Cardiac muscle cell (in vitro differentiated cells and primary cell): ENCODE results near the gene BCAR1. TPM values are rescaled to one million over a fixed set of nuclear protein-coding genes. Genes with fewer than 3 reads are reported as not detected.

Experiments
- DNase-seq, 2 donors: peaks; one replicate each; pipeline versions ENCODE4 v3.0.0 to v3.0.0-alpha.2; 2010 to 2017; ENCODE audit warnings: low read depth in 1 of 2, low spot score in 1 of 2
- H3K27ac ChIP-seq: fragments of 200-600 bp; sonication (generic); 2 replicates; pipeline ENCODE4 v1.5.1; 2016
- H3K27me3 ChIP-seq: fragments of 200-600 bp; sonication (generic); 2 replicates; pipeline ENCODE4 v1.6.0; 2016; ENCODE audit warnings: control low read depth
- H3K36me3 ChIP-seq: fragments of 200-600 bp; sonication (generic); 2 replicates; pipeline ENCODE4 v1.5.1; 2016; ENCODE audit warnings: control low read depth
- H3K4me1 ChIP-seq: fragments of 200-600 bp; sonication (generic); 2 replicates; pipeline ENCODE4 v1.8.1; 2017; ENCODE audit warnings: low read depth, mild to moderate bottlenecking, mixed run types
- H3K4me3 ChIP-seq: fragments of 200-600 bp; sonication (generic); 2 replicates; pipeline ENCODE4 v1.5.1; 2016; ENCODE audit warnings: mild to moderate bottlenecking
- H3K9me3 ChIP-seq: fragments of 200-600 bp; sonication (generic); 2 replicates; pipeline ENCODE4 v1.5.1; 2017; ENCODE audit warnings: low read depth, mild to moderate bottlenecking, control low read depth
- polyA plus RNA-seq: library from polyadenylated mRNA; unstranded; fragments of >200 nt; fragmentation: Nextera tagmentation; extraction: Ambion mirVana; gene quantifications from 2 replicates; pipeline ENCODE4 v1.2.1, GENCODE V29; 2016
- total RNA-seq: library from RNA; depleted of rRNA; stranded (reverse); fragments of >200 nt; gene quantifications from 2 replicates; pipeline ENCODE4 v1.2.3, GENCODE V29; 2016
- TF ChIP-seq, protein P1 (sequence below): IDR thresholded peaks from 2 replicates; pipeline ENCODE4 v1.5.1; 2012; ENCODE audit warnings: low read depth, mild to moderate bottlenecking, low read length

BCAR1 gene
- total and polyA plus RNA-seq, 2 experiments from 2014 or later: 83.7 to 121 TPM

DNA sequence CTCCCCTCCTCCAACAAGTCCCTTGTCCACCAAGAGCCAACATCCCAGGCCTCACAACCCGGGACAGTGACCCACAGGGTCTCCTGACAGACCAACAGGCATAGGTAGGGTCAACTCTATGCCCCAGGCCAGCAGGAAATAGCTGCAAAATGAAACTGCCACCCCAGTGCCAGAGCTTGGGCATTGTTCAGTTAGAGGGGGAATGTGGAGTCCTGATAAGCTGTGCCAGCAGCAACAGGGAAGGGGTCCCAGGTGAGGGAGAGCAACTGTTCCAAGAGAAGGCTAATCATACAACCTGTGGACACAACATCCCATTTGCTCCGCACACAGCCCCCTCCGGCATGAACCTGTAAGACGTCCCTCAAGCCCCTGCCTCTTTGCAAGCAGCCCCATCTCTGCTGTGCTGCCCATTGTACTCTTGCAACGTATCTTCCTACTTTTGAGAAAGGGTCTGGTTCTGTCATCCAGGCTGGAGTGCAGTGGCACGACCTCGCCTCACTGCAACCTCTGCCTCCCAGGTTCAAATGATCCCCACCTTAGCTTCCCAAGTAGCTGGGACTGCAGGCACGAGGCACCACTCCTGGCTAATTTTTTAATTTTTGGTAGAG is 61.7 kb downstream of the BCAR1 start:
- H3K27ac ChIP-seq: no peak overlapping the region
- TF ChIP-seq, protein P1, sequence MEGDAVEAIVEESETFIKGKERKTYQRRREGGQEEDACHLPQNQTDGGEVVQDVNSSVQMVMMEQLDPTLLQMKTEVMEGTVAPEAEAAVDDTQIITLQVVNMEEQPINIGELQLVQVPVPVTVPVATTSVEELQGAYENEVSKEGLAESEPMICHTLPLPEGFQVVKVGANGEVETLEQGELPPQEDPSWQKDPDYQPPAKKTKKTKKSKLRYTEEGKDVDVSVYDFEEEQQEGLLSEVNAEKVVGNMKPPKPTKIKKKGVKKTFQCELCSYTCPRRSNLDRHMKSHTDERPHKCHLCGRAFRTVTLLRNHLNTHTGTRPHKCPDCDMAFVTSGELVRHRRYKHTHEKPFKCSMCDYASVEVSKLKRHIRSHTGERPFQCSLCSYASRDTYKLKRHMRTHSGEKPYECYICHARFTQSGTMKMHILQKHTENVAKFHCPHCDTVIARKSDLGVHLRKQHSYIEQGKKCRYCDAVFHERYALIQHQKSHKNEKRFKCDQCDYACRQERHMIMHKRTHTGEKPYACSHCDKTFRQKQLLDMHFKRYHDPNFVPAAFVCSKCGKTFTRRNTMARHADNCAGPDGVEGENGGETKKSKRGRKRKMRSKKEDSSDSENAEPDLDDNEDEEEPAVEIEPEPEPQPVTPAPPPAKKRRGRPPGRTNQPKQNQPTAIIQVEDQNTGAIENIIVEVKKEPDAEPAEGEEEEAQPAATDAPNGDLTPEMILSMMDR: no peak
- no peak for DNase-seq
- H3K27me3 ChIP-seq: no peaks in the 10 kb centered on the region
- H3K4me1 ChIP-seq: no peaks in the 10 kb centered on the region
- H3K36me3 ChIP-seq: no peaks in the 10 kb centered on the region
- H3K9me3 ChIP-seq: no peaks in the 10 kb centered on the region
- H3K4me3 ChIP-seq: no peak overlapping the region

GRCh38 chr16:75188832-75189477 is 62.5 kb downstream of the BCAR1 start:
- Histone ChIP-seq H3K4me1 (no peaks in the 10 kb centered on the region), H3K36me3 (no peaks in the 10 kb centered on the region), H3K27ac (no peak overlapping the region), H3K27me3 (no peaks in the 10 kb centered on the region), H3K4me3 (no peak overlapping the region), H3K9me3 (no peaks in the 10 kb centered on the region)
- DNase-seq: no peak
- TF ChIP-seq, protein P1: no peak

DNA sequence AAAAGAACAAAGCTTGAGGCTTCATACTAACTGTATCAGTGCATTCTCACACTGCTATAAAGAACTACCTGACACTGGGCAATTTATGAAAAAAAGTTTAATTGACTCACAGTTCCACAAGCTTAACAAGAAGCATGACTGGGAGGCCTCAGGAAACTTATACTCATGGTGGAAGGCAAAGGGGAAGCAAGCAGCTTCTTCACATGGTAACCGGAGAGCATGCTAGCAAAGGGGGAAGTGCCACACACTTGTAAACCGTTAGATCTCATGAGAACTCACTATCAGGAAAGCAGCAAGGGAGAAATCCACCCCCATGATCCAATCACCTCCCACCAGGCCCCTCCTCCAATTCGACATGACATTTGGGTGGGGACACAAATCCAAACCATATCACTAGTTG is 69.8 kb downstream of the BCAR1 start:
- Histone ChIP-seq H3K27me3 (no peaks in the 10 kb centered on the region), H3K4me1 (no peaks in the 10 kb centered on the region), H3K9me3 (no peaks in the 10 kb centered on the region), H3K36me3 (no peaks in the 10 kb centered on the region), H3K4me3 (no peak overlapping the region), H3K27ac (no peak overlapping the region)
- DNase-seq: no peak
- TF ChIP-seq, protein P1: no peak

DNA sequence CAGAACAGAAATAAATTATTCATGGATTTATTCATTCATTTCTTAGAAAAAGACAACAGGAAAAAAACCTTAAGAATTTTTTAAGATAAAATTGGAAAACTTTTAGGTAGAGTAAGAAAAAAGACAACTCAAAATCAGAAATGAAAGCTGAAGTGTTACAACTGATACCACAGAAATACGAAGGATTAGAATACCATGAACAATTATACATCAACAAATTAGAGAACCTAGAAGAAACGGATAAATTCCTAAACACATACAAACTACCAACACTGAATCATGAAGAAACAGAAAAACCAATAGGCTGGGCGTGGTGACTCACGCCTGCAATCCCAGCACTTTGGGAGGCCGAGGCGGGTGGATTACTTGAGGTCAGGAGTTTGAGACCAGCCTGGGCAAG is 72.2 kb downstream of the BCAR1 start:
- Histone ChIP-seq H3K27ac (no peak overlapping the region), H3K9me3 (no peaks in the 10 kb centered on the region), H3K4me3 (no peak overlapping the region), H3K36me3 (no peaks in the 10 kb centered on the region), H3K27me3 (no peaks in the 10 kb centered on the region), H3K4me1 (no peaks in the 10 kb centered on the region)
- TF ChIP-seq, protein P1: no peak
- no peak for DNase-seq

Other genes with a start within 250 kb of the BCAR1 start
- gene LDHD, start 134.8 kb downstream of the BCAR1 start, total RNA-seq: 7.6 and 12.2 TPM in 2 replicates
- gene LDHD, start 134.8 kb downstream of the BCAR1 start, polyA plus RNA-seq: 6.0 and 13.4 TPM in 2 replicates
- gene ZFP1, start 103.1 kb downstream of the BCAR1 start, total RNA-seq: 10.5 and 11.5 TPM in 2 replicates
- 7.8 and 8.5 TPM in 2 replicates for gene ZFP1, start 103.1 kb downstream of the BCAR1 start, polyA plus RNA-seq
- 0.63 TPM in 1 of 2 replicates, not detected in the other for gene CTRB2, start 44.5 kb downstream of the BCAR1 start, total RNA-seq
- 0.76 TPM in 1 of 2 replicates, not detected in the other for gene CTRB2, start 44.5 kb downstream of the BCAR1 start, polyA plus RNA-seq
- not detected in 2 replicates for gene CTRB1, start 32.6 kb downstream of the BCAR1 start, total RNA-seq
- gene CTRB1, start 32.6 kb downstream of the BCAR1 start, polyA plus RNA-seq: 0.22 and 1.1 TPM in 2 replicates
- 78.1 and 103 TPM in 2 replicates for gene CFDP1, start 181.9 kb upstream of the BCAR1 start, total RNA-seq
- gene CFDP1, start 181.9 kb upstream of the BCAR1 start, polyA plus RNA-seq: 114 and 116 TPM in 2 replicates
- gene TMEM170A, start 213.1 kb upstream of the BCAR1 start, total RNA-seq: 14.5 and 29.0 TPM in 2 replicates
- gene TMEM170A, start 213.1 kb upstream of the BCAR1 start, polyA plus RNA-seq: 22.7 and 27.2 TPM in 2 replicates
- 3.2 and 3.8 TPM in 2 replicates for gene CHST6, start 243.8 kb upstream of the BCAR1 start, total RNA-seq
- 0.10 and 1.2 TPM in 2 replicates for gene CHST6, start 243.8 kb upstream of the BCAR1 start, polyA plus RNA-seq